ENCODE results near the gene COL4A2.

COL4A2 gene

GRCh38 chr13:110265682-110266430, 41.2 kb upstream of the COL4A2 start (continued):
- TF ChIP-seq ZNF518A (tag by site-specific recombination; conservative IDR thresholded peaks at IDR 0.05; ENCODE audit: low read depth) (no peak), ZNF416 (tag by site-specific recombination; IDR thresholded peaks at IDR 0.05) (no peak), OVOL3 (tag by site-specific recombination; IDR thresholded peaks at IDR 0.05) (no peak)

GRCh38 chr13:110266431-110266809, 40.7 kb upstream of the COL4A2 start:
- ChIA-PET CTCF (no interaction called here), POLR2A (no interaction called here)
- H3K27ac ChIP-seq (ENCODE audit: extremely low read depth, low read depth, low read length): no peak overlapping the region
- H3K9me3 ChIP-seq (ENCODE audit: control insufficient read depth, insufficient read depth, low read depth, low read length): no peaks in the 10 kb centered on the region
- no peaks in the 10 kb centered on the region for H3K4me1 ChIP-seq (ENCODE audit: control insufficient read depth, insufficient read depth, low read length)
- no peaks in the 10 kb centered on the region for H3K36me3 ChIP-seq (ENCODE audit: control insufficient read depth in 2 of 2, insufficient read depth in 1 of 2, low read length in 2 of 2)
- no peak overlapping the region for H3K4me3 ChIP-seq (ENCODE audit: low read depth, low read length)
- TF ChIP-seq ZBTB48 (tag by site-specific recombination; IDR thresholded peaks at IDR 0.05) (no peak), ZNF169 (tag by site-specific recombination; IDR thresholded peaks at IDR 0.05) (no peak), PATZ1 (tag by site-specific recombination; IDR thresholded peaks at IDR 0.05) (no peak), ZNF155 (tag by site-specific recombination; IDR thresholded peaks at IDR 0.05) (no peak), ZNF518A (tag by site-specific recombination; conservative IDR thresholded peaks at IDR 0.05; ENCODE audit: low read depth) (no peak), ZNF280D (tag by site-specific recombination; IDR thresholded peaks at IDR 0.05) (no peak), ZNF555 (tag by site-specific recombination; conservative IDR thresholded peaks at IDR 0.05) (no peak), ZNF513 (tag by site-specific recombination; IDR thresholded peaks at IDR 0.05) (no peak), ZNF18 (tag by site-specific recombination; IDR thresholded peaks at IDR 0.05) (no peak), ZNF335 (tag by site-specific recombination; conservative IDR thresholded peaks at IDR 0.05) (no peak), ZNF623 (tag by site-specific recombination; IDR thresholded peaks at IDR 0.05) (no peak), ZNF202 (tag by site-specific recombination; IDR thresholded peaks at IDR 0.05; ENCODE audit: borderline replicate concordance) (no peak)
